GM21360 (cell line): ENCODE data around the gene TANGO6.

ENCODE experiments used
- ATAC-seq: cut with Tn5 transposase; IDR thresholded peaks from one replicate; pipeline ENCODE4 v1.9.1; 2021; ENCODE audit warnings: mild to moderate bottlenecking, moderate library complexity; ENCODE audit not compliant: unreplicated experiment

TANGO6 gene

DNA sequence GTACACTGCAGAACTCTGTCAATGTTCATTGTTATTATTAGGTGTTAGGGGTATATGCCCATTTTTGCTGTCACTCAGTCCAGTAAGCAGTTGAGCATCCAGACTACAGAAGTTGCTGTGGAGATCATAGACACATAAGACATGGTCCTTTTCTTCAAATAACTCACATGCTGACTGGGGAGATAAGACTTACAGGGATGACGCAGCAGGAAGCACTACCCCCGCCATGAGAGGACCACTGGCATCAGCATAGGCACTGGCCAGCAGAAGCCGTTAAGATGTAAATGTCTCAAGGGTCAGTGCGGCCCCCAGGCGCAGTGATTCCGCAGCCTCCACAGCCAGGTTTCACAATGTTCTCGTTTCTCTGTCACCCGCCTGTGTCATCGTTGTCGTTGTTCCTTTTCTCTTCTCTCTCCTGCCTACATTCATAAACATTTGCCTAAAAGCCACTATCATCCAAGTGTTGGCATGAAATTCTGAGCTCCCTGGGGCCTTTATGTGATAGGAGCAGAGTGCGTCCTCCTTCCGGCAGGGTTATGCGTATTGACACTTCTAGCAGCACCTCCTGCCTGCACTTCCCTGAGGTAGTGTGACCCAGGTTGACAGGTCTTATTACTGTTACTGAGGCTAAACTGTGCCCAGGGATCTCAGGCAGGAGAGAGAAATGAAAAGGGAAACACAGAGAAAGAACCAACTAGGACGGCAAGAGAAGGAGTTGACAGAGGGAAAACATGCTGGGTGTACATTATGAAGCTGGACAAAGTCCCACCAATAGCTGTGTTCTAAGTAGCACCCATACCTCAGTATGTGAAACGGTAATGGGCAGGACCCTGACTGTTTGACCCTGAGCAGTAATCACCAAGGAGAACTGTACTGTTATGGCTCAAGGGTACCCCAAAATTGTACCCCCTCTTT lies 17.9 kb downstream of the TANGO6 start:
- no peak for ATAC-seq

DNA sequence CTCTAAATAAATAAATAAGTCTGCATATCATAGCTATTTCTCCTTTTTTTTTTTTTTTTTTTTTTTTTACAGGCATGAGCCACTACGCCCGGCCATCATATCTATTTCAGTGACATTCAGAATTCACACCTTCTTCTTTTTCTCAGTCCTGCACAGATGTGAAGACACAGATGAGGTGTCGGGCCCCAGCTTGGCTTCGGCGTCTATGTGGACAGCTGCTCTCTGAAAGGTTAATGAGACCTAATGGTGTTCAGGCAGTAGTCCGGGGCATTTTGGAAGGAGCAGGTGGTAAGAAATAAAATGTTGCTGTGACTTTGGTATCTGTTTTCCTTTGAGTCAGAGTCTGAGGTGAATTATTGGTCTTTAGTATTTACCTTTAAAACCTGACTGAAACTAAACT lies 23.6 kb downstream of the TANGO6 start:
- no peak for ATAC-seq

DNA sequence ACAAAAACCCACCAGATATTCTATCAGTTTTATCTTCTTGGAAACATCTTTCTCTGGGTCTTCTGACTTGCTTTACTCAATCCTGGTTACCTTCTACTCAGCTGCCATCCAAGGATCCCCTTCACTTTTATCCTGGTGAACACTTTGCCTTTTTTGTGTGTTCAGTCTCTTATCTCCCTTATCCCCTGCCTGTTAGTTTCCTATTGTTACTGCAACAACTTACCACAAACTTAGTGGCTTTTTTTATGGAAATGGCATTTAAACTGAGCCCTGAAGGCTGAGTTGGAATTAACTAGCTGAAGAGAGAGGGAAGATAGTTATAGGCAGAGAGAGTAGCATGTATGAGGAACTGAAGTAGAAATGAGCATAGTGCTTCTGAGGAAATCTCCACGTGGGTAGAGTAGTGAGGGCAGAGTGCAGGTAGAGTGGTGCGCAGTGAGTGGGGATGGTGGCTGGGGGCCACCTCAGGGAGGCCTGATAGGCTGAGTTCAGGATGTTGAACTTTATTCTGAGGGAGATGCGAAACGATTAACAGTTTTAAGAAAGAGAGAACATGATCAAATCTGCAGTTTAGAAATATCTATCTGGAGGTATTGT lies 26.3 kb downstream of the TANGO6 start:
- no peak for ATAC-seq

DNA sequence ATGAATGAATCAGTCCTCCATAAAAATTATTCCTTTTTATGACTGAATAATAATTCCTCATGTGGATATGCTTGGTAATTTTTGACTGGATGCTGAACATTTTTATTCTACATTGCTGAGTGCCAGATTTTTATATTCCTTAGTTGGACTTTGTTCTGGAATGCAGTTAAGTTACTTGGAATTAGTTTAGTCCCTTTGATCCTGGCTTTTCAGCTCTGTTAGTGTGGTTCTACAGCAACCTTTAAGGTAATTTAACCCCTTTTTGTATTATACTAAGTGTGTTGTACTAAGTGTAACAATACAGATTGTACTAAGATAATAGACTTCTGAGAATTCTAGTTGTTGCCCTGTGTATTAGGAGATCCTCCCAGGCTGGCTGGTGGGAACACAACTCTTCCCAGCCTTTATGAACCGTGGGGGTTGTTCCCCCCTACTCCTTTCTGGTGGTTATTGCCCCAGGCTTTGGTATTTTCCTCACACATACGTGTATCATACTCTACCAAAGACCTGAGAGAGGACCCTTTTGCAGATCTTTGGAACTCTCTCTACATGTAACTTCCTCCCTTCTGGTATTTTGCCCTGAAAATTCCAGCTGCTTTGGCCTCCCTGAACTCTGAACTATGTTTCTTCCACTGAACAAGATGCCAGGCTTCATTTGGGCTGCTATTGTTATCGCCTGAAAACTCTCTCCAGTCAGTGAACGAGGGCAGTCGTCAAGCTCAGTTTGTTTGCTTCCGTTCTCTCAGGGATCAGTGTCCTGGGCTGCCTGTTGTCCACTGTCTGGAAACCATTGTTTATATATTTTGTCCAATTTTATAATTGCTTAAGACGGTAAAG lies 30.5 kb downstream of the TANGO6 start:
- ATAC-seq = no peak

DNA sequence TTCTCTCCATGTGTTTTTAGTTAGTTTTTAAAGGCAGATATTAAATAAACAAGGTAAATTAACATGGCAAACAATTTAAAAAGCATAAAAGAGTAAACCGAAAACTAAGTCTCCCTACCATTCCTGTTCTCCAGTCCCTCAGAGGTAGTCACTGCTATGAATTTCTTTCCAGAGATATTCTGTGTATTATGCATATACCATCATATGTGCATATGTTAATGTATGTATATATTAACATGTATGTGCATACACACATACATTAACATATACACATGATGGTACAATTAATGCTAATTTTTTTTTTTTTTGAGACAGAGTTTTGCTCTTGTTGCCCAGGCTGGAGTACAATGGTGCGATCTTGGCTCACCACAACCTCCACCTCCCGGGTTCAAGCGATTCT lies 32.5 kb downstream of the TANGO6 start:
- ATAC-seq = no peak

DNA sequence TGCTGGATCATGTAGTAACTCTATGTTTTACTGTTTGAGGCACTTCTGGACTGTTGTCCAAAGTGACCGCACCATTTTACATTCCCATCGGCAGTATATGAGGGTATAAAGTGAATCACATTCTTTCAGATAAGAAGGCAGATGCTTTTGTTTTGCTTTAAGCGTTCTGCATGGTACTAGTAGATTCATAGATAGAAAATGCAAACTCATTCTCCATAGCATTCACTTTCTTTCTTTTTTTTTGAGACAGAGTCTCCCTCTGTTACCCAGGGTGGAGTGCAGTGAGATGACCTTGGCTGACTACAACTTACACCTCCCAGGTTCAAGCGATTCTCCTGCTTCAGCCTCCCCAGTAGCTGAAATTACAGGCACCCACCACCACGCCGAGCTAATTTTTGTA lies 40.4 kb downstream of the TANGO6 start:
- ATAC-seq = no peak

DNA sequence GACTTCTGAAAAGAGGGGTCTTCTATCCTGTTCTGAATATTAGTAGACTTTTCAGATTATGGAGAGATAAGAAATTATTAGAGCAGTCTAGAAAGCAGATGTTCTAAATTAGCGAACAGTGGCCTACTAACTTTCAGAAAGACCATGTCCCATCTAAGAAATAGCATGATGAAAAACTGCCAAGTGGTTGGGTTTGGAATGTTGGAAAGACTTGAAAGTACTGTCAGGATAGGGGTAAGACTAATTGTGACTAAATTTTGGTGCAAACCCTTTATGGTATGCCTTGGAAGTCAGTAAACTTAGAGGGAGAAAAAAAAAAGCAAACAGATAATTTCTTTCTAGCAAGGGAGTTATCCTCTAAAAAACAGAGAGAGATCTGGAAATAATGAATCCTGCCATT lies 41.1 kb downstream of the TANGO6 start:
- ATAC-seq = no peak

DNA sequence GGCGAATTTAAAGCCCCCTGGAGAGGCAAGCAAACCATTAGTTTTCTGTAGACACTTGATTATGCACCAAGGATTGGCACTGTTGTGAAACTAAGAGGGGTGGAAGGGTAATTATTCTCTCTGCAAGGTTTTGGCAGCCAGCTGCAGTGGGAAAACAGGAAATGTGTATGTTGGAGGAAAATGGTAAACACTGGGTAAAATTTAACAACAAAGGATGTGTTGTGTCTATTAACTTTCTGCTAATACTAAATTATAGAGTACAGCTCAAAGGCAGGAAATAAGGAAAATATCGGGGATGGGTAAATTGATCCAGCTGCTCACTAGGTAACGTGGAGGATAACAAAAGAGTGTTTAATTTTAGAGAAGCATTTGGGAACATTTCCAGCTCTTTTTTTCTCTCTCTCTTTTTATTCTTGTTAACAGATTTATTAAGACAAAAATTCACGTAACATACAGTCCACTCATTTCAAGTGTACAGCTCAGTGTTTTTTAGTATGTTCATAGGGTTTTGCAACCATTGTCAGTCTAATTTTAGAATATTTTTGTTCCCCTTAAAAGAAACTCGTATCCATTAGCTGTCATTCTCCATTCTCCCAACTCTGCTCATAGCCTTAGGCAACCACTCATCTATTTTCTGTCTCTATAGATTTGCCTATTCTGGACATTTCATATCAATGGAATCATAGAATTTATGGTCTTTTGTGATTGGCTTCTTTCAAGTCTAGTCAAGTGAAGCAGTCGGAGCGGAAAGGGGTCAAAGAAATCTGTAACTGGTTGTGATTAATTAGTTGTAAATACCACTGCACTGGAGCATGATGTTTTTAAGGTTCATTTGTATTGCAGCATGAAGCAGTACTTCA lies 41.8 kb downstream of the TANGO6 start:
- no peak for ATAC-seq

DNA sequence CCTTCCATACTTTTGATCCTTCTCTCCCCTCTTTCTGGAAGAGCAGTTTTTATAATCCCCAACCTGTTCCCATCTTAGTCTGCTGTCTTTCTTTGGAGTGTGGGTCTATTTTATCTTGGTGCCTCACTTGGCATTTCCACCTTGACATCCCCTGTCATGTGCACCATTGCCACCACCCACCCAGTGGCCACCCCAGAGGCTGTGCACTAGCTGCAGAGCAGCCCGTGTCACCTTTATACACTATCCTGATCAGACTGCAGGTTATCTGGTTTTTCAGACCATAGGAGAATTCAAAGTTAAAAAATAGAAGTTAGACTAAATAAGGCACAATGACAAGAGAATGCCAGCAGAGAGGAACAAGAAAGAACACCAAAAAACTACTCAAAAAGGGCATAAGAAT lies 43.8 kb downstream of the TANGO6 start:
- ATAC-seq = no peak

DNA sequence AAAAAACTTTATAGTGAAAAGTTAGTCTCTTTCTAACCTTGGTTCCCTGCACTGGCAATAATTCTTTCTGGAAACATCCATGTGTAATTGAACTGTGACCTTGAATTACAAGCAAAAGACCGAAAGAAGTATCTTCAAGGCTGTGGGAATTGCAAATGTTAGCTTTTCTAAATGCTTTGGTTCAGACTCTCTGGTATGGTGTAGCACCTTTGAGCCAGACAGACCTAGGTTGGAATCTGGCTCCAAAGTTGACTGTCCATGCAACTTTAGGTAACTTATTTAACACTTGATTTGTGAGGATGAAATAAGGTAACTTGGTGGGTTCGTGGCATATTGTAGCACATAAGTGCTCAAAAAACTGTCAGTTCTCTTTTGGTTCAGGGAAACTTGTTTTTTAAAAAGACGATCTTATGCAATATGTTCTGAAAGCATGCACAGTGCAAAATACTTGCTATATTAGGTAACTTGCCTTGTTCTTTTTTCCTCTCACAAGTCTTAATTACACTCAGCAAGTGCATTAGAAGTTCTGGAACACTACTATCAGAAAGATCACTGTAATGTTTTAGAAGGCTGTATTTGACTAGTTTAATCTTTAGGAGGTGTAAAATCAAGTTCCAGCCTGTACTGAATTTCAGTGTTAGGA lies 46.3 kb downstream of the TANGO6 start:
- ATAC-seq = no peak

DNA sequence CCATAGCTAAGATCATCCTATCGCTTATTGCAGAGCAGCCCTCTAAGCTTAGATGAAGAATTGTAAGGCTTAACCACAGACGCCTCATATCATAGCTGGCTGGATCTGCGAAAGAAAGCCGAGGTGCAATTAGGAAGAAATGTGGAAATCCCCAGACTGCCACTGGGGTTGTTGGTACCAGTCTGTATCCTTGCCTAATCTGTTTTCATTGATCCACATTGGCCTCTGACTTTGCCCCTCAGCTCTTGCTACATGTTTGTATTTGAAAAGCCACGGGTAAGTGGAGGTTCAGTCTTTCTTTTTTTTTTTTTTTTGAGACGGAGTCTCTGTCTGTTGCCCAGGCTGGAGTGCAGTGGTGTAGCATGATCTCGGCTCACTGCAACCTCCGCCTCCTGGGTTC lies 48.9 kb downstream of the TANGO6 start:
- ATAC-seq = no peak

DNA sequence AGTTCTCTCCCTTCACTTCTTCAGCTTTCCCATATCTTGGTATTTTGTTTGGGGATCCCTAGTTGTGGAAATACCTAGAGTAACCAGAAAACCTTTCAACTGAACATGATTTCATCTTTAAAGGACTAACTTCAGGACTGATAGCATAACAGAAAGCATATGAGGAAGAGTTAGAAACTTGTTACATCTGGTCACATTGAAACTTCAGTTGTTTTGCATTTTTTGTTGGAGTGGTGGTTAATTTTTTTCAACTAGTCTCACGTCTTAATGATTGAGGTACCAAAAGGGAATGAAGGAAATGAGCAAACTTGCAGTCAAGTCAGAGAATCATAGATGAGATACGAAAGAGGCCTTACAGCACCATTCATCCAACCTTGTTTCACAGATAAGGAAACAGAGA lies 49.6 kb downstream of the TANGO6 start:
- no peak for ATAC-seq

DNA sequence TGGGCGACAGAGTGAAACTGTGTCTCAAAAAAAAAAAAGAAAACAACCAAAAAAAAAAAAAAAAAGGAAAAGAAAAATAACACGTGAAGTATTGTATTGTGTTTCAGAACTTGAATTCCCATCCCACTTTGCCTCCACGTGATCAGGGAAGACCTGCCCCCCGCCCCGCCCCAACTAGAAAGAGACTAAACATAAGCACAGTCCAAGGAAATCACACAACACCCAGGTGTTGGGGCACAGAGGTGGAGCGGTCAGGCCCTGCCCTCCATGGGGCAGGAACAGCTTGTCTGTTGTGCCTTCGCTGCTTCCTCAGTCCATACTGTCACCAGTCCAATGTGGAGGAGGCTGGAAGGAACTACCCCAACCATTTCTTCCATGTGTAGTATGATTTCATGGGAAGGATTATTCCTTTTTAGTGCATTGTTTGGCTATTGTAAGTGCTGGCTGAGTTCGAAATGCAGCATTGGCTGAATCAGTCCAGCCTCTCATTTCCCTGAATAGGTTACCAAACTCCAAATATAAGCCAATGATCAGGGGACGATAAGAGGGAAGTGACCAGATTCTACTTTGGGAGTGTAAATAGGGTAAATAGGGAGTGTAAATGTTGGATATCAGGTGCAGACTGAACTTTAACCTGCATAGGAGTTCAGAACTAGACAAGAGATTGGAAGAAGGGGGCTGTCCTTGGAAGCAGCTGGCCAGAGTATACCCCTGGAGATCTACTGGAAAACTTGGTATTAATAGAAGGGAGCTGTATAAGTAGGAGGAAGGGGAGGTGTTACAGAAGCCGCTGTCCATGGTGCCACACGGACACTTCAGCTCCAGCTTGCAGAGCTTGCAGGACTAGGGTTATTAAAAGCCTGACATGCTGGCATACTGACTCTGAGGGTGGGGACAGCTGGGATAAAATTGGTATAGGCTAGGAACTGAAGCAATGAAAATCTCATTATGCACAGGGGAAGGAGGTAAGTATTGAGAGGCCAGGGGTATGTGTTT lies 50.7 kb downstream of the TANGO6 start:
- no peak for ATAC-seq

DNA sequence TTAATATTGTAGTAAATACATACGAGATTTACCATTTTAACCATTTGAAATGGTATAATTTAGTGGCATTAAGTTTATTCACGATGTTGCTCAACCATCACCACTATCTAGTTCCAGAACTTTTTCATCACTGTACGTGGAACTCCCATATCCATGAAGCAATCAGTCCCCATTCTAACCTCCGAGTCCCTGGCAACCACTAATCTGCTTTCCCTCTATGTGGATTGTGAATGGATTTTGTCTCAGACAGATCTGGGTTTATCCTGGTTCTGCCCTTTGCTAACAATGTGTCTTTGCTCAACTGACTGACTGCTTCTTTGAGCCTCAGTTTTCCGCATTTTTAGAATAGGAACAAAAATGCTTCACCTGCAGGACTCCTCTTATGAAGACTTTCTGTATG lies 51.4 kb downstream of the TANGO6 start:
- no peak for ATAC-seq

DNA sequence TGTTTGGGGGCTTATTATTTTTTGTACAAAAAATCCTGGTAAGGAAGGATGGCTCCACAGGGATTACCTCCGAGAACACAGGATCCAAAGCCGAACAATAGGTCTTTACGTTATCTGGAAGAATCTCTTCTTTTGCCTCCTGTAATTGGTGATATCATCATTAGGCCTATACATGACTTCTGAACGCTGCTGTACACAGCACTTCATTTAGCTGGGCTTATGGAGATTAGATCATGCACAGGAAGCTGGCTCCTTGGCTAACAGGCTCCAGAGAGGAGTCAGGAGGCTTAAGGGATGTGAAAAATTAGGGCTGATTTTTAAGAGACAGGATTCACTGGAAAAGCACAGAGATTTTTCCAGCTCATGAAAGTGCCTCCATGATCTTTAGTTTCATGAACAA lies 54.7 kb downstream of the TANGO6 start:
- ATAC-seq = no peak

DNA sequence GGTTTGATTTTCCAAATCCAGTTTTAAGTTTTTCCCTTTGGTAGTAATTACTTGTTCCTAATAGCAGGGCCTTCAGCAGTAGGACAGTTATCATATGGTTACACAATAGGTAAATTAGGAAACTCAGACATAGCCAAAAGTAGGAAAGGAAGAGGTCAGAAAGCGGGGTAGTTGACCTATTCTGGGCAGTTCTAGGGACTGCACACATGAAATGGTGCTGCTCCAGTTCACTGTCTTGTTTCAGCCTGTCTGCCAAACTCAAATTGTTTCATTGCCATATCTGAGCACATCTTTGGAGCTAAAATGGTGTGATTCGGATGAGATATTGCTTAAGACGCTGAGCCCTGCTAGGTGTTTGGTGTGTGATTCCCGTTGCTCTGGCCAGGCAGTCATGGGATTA lies 56.7 kb downstream of the TANGO6 start:
- no peak for ATAC-seq

DNA sequence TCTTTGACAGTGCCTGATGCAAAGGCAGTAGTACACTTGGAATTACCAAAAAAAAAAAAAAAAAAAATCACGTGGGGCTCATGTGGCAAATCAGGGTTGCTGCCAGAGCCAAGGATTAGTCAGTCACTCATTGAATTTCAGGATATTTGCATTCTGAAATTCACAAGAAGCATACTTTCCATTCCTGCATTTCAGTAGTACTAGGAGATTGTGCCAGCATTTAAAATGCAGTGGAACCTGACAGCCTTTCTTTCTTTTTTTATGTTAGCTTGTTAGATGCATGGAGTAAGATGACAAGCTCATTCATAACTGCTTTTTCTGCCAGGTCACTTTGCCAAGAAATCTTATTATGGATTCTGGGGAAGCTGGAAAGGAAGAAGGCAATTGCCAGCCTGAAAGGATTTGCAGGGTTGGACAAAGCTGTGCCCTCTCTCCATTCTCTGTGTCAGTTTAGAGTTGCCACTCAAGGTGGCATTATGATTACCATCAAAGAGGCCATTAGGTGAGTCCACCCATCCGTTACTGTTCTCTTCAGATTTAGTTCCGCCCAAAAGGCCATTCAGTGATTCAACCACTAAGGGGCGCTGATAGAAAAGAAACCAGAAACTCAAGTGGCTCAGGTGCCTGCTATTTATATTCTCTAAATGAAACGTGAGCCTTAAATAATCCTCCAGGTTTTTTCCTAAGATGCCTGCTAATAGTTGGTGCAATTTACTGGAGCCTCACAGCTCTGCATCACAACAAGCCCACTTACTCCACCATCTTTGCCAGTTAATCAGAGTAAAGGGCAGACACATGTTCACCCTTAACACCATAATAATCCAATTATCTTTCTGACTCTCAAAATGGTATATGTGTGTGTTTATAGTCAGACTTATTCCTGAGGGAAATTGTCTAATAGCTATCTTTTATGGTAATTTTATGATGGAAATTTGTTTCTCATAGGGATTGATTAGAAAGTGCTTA lies 59.0 kb downstream of the TANGO6 start:
- ATAC-seq = no peak

DNA sequence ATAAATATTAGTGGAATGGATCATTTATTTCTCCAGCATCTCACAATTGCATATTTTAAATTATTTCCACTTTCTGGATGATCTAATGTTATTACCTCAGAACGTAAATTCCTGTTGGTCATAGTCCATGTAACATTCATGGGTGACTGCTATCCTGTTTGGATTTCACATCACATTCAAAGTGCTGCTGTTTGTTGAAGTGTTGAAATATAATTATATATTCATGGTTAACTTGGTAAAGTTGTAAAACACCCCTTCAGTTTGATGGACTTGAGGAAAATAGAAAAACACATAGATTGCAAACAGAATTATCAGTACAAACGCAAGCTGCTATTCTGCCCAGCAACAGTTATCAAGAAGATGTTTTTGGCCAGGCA lies 59.6 kb downstream of the TANGO6 start:
- no peak for ATAC-seq
